GM12892 (cell line): ENCODE measurements around the gene RBFOX2.

Experiments used
- POLR2A ChIP-seq: IDR thresholded peaks from 2 replicates; pipeline ENCODE4 v1.6.1; 2011; ENCODE audit warnings: low read depth, low read length, control low read depth
- POLR2AphosphoS5 ChIP-seq: IDR thresholded peaks from 2 replicates; pipeline ENCODE4 v1.6.1; 2011; ENCODE audit warnings: low read depth, low read length, control low read depth

DNA sequence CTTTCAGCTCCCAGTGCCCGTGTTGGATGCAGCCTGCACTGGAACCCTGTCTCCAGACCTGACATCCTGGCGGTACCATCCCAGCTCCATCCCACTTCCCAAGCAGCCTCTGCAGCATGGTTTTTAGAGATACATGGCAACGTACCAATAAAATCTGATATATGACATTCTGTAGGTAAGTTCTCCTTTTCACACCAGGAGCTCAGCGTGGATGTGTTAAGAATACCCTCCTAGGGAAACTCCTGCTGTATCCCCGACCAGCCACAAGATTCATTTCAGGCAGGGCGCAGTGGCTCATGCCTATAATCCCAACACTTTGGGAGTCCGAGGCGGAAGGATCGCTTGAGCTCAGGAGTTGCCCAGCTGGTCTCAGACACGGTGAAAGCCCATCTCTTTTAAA is 295.6 kb downstream of the RBFOX2 start:
- no peak for TF ChIP-seq POLR2A
- no peak for TF ChIP-seq POLR2AphosphoS5
